Peyer's patch (tissue), 4 donors: ENCODE measurements around the gene EPC2.

Source experiments
- CTCF ChIP-seq, 6 experiments: fragments of 450-650 bp in 4 of 6; fragments of 200-600 bp in 2 of 6; sonication (generic) in 1 of 6; IDR thresholded peaks; one replicate each; pipeline ENCODE4 v1.5.1; 2017 to 2019; ENCODE audit warnings: antibody characterized with exemption in 6 of 6, mild to moderate bottlenecking in 3 of 6, moderate library complexity in 1 of 6
- POLR2A ChIP-seq, 2 donors: fragments of 450-650 bp; IDR thresholded peaks; one replicate each; pipeline ENCODE4 v1.5.1; 2017; ENCODE audit warnings: antibody characterized with exemption in 2 of 2, mild to moderate bottlenecking in 2 of 2, moderate library complexity in 2 of 2

GRCh38 chr2:148627224-148627623, 17.3 kb upstream of the EPC2 start:
- TF ChIP-seq CTCF (IDR thresholded peaks at IDR 0.05) = no peak
- no peak for TF ChIP-seq POLR2A (IDR thresholded peaks at IDR 0.05)
